ENCODE measurements around the gene RAB37.

RAB37 gene

GRCh38 chr17:74746376-74746775, 9.3 kb downstream of the RAB37 start:
- no peak for TF ChIP-seq CTCF (IDR thresholded peaks at IDR 0.05; ENCODE audit: extremely low read depth, insufficient read depth, missing control alignments)
- in situ Hi-C loops (cut with MboI; ENCODE audit: low pct_unique_long_range_greater_than_20kb, low sequenced_read_pairs, unreplicated experiment): loop anchor here (10.0 kb wide), 1 partner anchor 118 kb away; no protein-coding TSS in a partner anchor
- no peak for DNase-seq (ENCODE audit: low spot score)

- no peak for DNase-seq (ENCODE audit: low spot score)
- in situ Hi-C loops (cut with MboI; ENCODE audit: low pct_unique_long_range_greater_than_20kb, low sequenced_read_pairs, unreplicated experiment): loop anchor here (10.0 kb wide), 1 partner anchor 118 kb away; no protein-coding TSS in a partner anchor
- no peak for TF ChIP-seq CTCF (IDR thresholded peaks at IDR 0.05; ENCODE audit: extremely low read depth, insufficient read depth, missing control alignments)
These were observed 9.9 kb downstream of the RAB37 start for GRCh38 chr17:74746922-74747321.

DNA sequence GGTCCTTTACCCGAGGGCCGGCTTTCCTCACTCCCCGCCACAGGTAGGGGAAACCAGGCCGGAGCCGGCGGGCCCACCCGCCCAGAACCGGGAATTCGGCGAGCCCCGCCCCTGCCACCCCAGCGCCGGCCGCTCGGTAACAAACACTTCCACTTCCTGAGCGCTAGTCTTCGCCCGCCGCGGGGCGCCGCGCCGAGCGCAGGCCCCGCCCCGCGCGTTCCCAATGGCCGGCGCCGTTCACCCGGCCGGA, 11.1 kb downstream of the RAB37 start:
- DNase-seq (ENCODE audit: low spot score): no peak
- TF ChIP-seq CTCF (IDR thresholded peaks at IDR 0.05; ENCODE audit: extremely low read depth, insufficient read depth, missing control alignments): no peak
- in situ Hi-C loops (cut with MboI; ENCODE audit: low pct_unique_long_range_greater_than_20kb, low sequenced_read_pairs, unreplicated experiment): loop anchor here (10.0 kb wide), 1 partner anchor 117 kb away; no protein-coding TSS in a partner anchor

- DNase-seq (ENCODE audit: low spot score): peak; percentile 99
- peak; percentile 22 for TF ChIP-seq CTCF (IDR thresholded peaks at IDR 0.05; ENCODE audit: extremely low read depth, insufficient read depth, missing control alignments)
- in situ Hi-C loops (cut with MboI; ENCODE audit: low pct_unique_long_range_greater_than_20kb, low sequenced_read_pairs, unreplicated experiment): loop anchor here (10.0 kb wide), 1 partner anchor 116 kb away; no protein-coding TSS in a partner anchor
These were observed 11.6 kb downstream of the RAB37 start, which contains the start of gene NHERF1 for GRCh38 chr17:74748529-74749278. TSS of gene NHERF1 (plus strand) at chr17:74748628. CDS start at chr17:74748847, 219 bp downstream.

DNA sequence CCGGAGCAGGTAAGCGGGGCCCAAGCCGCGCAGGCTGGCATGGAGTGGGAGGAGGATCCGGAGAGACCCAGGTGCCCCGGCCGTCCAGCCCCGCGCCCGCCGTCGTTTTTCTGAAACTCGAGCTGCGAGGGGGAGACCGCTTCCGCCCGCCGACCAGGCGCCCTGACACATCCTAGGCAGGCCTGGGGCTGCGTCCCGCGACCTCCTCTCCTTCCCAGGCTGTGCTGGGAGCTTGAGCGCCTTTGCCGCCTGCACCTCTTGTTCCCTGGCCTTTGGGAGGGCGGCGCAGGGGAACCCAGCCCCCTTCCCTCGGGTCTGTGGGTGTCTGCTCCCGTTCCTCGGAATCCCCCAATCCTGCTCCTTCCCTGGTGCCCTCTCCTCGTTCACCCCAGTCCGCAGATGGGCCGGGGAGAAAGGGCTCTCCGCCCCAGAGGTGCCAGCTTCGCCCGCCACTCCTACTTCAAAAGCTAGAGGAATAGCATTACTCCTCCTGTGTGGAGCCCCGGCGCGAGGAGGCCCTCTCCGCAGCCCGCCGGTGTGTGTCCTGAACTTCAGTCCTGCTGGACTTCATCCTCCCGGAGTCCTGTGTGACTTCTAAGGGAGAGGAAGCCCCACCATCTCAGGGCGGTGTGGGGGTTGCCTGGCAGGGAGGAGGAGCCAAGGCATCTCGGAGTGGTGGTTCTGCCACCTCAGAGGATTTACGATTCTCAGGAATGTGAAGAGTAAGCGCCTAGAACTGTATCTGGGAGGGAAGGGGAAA, 12.4 kb downstream of the RAB37 start:
- DNase-seq (ENCODE audit: low spot score): no peak
- in situ Hi-C loops (cut with MboI; ENCODE audit: low pct_unique_long_range_greater_than_20kb, low sequenced_read_pairs, unreplicated experiment): loop anchor here (10.0 to 25.0 kb wide), 2 partner anchors 115 to 438 kb away; partner anchors contain the start of gene SUMO2
- TF ChIP-seq CTCF (IDR thresholded peaks at IDR 0.05; ENCODE audit: extremely low read depth, insufficient read depth, missing control alignments): no peak

GRCh38 chr17:74750039-74750326, 12.9 kb downstream of the RAB37 start:
- no peak for DNase-seq (ENCODE audit: low spot score)
- no peak for TF ChIP-seq CTCF (IDR thresholded peaks at IDR 0.05; ENCODE audit: extremely low read depth, insufficient read depth, missing control alignments)
- in situ Hi-C loops (cut with MboI; ENCODE audit: low pct_unique_long_range_greater_than_20kb, low sequenced_read_pairs, unreplicated experiment): loop anchor here (25.0 kb wide), 1 partner anchor 437 kb away; the partner anchor contains the start of gene SUMO2

Measured in GM13977 (cell line).